ENCODE results near the gene OLIG2.

The OLIG2 gene

DNA sequence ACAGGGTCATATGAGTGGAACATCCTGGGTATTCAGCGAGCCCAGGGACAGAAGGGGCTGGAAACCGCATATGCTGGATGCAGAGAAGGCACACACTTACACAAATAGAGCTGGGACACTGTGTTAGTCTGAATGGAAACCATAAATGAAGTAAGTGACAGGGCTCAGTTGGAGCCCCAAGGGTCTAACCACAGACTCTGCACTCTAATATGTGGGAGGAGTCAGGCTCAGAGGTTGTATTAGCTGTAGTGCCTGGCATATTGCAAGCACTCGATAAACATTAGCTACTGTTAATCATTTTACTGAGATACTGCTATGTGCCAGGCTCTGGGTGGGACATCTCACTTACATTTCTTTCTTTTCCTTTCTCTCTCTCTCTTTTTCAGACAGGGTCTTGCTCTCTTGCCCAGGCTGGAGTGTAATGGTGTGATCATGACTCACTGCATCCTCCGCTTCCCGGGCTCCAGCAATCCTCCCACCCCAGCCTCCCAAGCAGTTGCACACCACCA lies 37.7 kb downstream of the OLIG2 start:
- no peak overlapping the region for H3K4me3 ChIP-seq (ENCODE audit: low read depth, low read length)
- TF ChIP-seq, protein P1, sequence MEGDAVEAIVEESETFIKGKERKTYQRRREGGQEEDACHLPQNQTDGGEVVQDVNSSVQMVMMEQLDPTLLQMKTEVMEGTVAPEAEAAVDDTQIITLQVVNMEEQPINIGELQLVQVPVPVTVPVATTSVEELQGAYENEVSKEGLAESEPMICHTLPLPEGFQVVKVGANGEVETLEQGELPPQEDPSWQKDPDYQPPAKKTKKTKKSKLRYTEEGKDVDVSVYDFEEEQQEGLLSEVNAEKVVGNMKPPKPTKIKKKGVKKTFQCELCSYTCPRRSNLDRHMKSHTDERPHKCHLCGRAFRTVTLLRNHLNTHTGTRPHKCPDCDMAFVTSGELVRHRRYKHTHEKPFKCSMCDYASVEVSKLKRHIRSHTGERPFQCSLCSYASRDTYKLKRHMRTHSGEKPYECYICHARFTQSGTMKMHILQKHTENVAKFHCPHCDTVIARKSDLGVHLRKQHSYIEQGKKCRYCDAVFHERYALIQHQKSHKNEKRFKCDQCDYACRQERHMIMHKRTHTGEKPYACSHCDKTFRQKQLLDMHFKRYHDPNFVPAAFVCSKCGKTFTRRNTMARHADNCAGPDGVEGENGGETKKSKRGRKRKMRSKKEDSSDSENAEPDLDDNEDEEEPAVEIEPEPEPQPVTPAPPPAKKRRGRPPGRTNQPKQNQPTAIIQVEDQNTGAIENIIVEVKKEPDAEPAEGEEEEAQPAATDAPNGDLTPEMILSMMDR (IDR thresholded peaks at IDR 0.05; ENCODE audit: low read depth, low read length): no peak

DNA sequence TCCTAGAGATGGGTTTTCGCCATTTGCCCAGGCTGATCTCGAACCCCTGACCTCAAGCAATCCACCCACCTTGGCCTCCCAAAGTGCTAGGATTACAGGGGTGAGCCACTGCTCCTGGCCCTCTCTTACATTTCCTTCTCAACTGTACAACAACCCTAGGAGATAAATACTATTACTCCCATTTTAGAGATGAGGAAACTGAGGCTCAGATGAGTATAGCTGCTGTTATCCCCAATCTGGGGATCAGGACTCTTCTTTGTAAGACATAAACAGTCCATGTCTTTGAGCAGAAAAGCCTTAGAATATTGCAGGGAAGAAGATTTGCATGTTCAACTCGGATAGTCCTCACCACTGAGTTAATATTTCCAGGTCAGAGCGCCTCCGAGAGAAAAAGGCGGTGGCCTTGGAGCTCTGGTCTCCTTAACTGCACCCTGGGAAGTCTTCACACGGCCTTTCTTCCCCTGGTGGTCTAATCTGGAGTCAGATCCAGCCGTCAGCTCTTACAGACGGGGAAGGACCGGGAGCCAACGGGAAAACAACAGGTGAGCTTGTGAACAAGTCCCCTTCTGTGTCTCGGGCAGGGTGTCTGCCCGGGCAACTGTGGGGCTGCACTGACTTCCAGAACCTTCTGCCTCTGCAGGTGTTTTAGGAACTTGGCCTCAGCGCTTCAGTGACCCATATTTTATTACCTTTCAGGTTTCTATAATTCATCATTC lies 38.3 kb downstream of the OLIG2 start:
- TF ChIP-seq, protein P1 (IDR thresholded peaks at IDR 0.05; ENCODE audit: low read depth, low read length): no peak
- no peak overlapping the region for H3K4me3 ChIP-seq (ENCODE audit: low read depth, low read length)

DNA sequence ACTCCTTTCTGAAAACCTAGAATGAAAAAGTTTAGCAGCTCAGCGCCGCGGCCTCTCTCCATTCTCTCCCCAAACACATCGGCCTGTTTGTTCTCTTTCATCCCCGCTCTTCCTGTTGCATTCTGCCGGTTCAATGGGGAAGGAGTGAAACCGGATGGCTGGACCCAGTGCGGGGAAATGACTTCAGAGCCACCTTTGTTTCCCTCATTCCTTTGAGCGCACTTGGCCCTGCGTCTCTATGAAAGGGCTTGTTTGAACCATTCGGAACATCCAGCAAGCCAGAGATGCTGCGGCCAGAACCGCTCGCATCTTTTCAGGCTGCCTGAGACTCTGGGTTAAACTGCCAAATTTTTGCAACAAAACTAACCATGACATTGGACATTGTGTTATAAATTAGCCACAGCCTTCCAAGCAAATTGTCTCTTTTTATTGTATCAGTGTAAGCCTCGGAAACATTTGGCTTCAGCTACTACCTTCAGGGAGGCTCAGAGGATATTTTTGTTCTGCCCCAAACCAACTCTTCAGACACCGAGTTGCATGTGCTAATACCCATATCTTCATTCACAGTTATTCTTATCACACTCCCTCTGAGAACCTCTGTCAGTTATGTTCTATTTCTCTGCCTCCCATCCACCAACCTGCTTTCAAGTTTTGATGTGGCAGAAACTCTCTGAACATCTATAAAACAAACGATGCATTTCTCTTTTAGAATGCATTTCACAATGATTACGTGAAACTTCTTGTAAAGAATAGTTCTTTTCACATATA lies 39.1 kb downstream of the OLIG2 start:
- no peak overlapping the region for H3K4me3 ChIP-seq (ENCODE audit: low read depth, low read length)

GRCh38 chr21:33067043-33067442 lies 41.3 kb downstream of the OLIG2 start:
- TF ChIP-seq, protein P1 (IDR thresholded peaks at IDR 0.05; ENCODE audit: low read depth, low read length): no peak
- H3K4me3 ChIP-seq (ENCODE audit: low read depth, low read length): no peak overlapping the region

More for the DNA sequence above, 39.1 kb downstream of the OLIG2 start:
- TF ChIP-seq, protein P1 (IDR thresholded peaks at IDR 0.05; ENCODE audit: low read depth, low read length): no peak

DNA sequence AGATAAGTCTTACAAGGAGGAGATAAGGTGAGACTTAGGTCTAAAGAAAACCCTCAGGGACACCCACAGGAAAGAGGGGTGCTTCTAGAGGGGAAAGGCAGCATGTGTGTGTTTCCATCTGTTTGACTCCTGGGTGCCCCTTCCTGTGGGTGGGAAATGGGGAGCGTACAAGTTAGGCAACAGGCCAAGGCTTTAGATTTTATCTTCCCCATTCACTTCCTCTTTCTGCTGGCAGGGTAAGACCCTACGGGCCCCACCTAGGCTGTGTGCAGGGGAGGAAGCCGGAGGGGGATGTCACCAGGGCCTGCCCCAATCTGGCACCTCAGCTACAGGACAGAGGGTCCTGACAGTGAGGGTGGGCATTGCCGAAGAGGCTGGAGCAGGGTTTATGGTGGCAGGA lies 41.7 kb downstream of the OLIG2 start:
- H3K4me3 ChIP-seq (ENCODE audit: low read depth, low read length): no peak overlapping the region
- TF ChIP-seq, protein P1 (IDR thresholded peaks at IDR 0.05; ENCODE audit: low read depth, low read length): no peak

DNA sequence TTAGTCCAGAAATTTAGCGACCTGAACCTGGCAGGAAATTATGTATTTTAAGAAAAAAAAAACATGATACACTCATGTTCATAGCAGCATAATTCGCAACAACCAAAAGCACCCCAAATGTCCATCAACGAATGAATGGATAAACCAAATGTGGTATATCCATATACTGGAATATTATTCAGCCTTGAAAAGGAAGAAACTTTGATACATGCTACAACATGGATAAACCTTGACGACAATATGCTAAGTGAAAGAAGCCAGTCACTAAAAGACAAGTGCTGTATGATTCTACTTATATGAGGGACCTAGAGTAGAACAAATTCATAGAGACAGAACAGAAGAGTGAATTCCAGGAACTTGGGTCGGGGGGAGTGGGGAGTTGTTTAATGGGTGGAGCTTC lies 43.5 kb downstream of the OLIG2 start:
- no peak overlapping the region for H3K4me3 ChIP-seq (ENCODE audit: low read depth, low read length)
- TF ChIP-seq, protein P1 (IDR thresholded peaks at IDR 0.05; ENCODE audit: low read depth, low read length): no peak

DNA sequence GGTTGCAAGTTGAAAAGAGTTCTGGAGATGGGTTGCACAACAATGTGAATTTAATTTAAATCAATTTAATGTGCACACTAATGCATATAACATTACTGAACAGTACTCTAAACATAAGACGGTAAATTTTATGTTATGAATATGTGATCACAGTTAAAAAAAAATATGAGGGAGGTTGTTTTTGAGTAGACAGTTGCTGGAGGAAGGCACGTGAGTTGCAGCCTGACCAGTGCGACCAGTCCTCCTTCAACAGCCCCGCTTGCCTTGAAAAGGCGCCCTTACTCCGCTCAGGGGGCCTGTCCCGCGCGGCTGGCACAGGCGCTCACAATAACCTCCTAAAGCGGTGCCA lies 43.9 kb downstream of the OLIG2 start:
- TF ChIP-seq, protein P1 (IDR thresholded peaks at IDR 0.05; ENCODE audit: low read depth, low read length): no peak
- no peak overlapping the region for H3K4me3 ChIP-seq (ENCODE audit: low read depth, low read length)

Data from WI38 (cell line).